Dedifferentiated amniotic fluid mesenchymal stem cell (primary cell): ENCODE data around the gene BCL2L12.
"Not testable (repeated sequence)": the region's sequence is repeated elsewhere in the genome, so short reads cannot be mapped to it uniquely, and the experiment has no call there.

ENCODE experiments used
- DNase-seq: peaks from one replicate; pipeline ENCODE4 v3.0.0-alpha.2; 2016; ENCODE audit errors: extremely low spot score

BCL2L12 gene

GRCh38 chr19:49712397-49712859 is 46.7 kb downstream of the BCL2L12 start:
- no peak for DNase-seq

- DNase-seq, result no peak
Observed at GRCh38 chr19:49713236-49713845, 47.6 kb downstream of the BCL2L12 start.

GRCh38 chr19:49716154-49716553 is 50.4 kb downstream of the BCL2L12 start:
- DNase-seq, result no peak

- DNase-seq, result no peak
Observed at GRCh38 chr19:49718511-49718910, 52.8 kb downstream of the BCL2L12 start.

- no peak for DNase-seq
Observed at GRCh38 chr19:49718991-49719390, 53.3 kb downstream of the BCL2L12 start.

- not testable (repeated sequence) for DNase-seq
Observed at GRCh38 chr19:49719420-49719819, 53.7 kb downstream of the BCL2L12 start.
